Stimulated activated CD8-positive, alpha-beta memory T cell treated with anti-CD3 and anti-CD28 coated beads, Interleukin-4, amount 100 ng/mL, for 1 hour (primary cell): ENCODE data around the gene ABCC4.

Source experiments
- DNase-seq, 2 donors: peaks; one replicate each; pipeline ENCODE4 v3.0.0-alpha.2; 2020; ENCODE audit warnings: low read depth in 2 of 2, low spot score in 1 of 2

Gene ABCC4

DNA sequence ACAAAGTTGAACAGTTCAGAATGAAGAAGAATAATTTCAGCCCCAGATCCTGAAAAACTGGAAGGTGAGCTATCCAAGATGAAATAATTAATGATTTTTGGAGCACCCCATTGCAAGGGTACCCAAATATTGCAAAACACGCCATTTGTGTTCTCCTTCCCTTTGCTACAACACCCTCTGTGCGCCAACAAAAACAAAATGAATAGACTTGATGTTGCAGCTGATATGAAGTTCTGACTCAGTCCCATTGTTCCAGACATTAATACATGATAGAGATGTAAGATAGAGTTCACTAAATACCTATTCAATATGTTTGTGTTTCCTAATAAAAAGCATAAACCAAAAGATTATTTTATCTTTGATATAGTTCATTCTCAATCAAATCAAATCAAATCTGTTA lies 301.4 kb downstream of the ABCC4 start:
- no peak for DNase-seq

DNA sequence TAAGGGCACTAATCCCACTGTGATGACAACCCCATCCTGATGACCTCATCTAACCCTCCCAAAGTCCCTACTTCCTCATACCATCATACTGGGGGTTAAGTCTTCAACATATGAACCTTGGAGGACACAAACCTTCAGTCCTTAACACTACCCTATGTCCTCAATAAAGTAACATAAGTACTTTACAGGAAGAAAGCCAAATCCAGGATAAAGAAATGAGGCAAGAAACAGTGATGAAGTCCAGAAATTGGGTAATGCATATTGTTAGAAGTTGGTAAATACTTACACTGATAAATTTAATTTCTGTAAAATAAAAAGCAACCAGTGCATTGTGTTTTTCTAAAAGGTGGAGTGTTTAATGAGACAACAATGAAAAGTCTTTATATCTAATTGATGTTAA lies 304.1 kb downstream of the ABCC4 start:
- DNase-seq = no peak

DNA sequence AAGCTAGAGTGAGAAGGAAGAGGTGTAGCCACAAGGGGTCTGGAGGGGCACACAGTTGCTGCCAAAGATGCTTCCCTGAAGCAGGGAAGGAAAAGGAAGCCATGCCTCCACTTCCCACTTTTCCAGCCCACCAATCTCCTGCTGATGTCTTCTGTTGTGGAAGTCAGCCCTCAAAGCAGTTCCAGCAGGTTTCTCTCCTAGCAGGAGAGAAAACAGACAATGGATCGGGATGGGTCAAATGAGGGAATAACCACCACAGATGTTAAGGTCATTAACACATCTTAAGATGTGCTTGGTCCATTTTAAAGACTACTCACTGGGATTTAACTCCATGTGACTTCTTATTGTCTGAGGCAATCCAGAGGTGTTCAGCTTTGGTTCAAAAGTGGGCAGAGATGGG lies 304.8 kb downstream of the ABCC4 start:
- DNase-seq = no peak

- no peak for DNase-seq
Measured at GRCh38 chr13:94994506-94994905, 306.7 kb downstream of the ABCC4 start.

- no peak for DNase-seq
Measured at GRCh38 chr13:94993616-94994015, 307.6 kb downstream of the ABCC4 start.

DNA sequence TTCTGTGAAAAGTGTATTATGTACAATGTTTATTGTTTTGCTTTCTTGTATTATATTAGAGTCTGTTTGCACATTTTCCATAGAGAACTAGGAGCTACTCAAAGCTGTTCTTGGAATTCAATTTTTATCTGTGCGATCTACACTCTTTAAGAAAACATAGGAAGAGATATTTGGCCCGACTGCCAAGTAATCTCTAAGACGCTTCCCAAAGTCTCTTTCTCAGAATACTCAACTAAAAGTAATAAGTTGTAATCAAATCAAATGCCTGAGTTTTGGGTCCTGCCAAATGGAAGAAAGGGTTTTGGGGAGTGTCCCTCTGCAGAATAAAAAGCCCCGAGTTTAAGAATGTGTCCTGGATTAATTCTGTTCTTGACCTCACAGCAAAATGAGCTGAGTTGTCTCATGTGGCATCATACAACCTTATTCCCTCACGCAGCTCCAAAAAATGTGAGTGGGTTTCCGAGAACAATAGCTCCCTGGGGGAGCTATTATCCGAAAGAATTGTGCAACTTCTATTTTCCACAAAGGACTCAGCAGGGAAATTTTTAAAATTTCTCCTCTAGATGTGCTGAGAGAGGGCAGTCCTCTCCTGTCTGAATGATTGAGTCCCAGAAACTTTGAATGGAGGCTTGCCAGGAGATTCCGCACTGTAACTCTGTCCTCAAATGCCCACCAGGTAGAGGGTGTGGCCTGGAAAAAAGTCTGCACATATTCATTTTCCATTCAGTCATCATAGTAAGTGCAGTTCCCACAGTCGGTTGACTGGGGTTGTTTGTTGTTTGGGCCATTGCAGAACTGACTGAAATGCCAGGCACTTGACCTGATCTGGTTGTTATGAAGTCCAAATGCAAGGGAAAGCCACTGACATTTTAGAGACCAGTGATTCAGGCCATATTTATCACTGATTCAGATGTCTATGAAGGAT lies 309.0 kb downstream of the ABCC4 start:
- no peak for DNase-seq

DNA sequence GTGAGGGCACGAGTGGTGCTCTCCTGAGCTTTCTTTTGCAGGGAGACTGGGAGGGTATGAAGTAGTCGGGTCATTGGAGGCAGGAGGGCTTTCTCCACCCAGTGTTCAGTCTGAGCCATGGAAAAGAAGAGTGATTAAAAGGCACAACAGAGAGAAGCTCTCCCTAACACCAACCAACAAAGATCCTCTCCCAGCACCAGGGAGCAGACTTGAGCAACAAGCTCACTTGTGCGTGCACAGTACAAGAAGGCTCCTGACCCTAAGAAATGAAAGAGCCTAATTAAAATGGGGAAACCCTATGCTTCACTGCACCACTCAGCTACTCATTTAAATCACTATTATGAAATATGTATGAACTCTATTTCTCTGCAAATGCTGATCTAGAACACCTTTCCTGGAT lies 312.6 kb downstream of the ABCC4 start:
- no peak for DNase-seq

DNA sequence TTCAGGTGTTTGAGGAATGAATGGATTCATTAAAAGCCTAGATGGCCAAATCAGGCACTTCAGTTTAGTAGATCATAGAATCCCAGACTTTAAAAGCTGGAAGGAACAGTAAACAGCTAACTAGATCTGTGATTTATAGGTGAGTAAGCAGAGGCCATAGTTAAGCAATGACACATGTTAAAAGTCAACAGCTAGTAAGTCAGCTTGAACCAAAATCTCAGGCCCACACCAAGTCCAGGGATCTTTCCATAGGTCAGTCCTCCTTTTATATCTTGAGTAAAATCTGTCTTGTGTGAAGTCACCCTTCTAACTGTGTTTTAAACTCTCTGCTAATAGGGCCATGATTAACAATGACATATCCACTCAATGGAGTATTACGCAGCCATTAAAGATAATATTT lies 313.4 kb downstream of the ABCC4 start:
- DNase-seq = no peak

GRCh38 chr13:94987081-94987480 lies 314.2 kb downstream of the ABCC4 start:
- no peak for DNase-seq

GRCh38 chr13:94984958-94985357 lies 316.3 kb downstream of the ABCC4 start:
- no peak for DNase-seq

- no peak for DNase-seq
Measured at GRCh38 chr13:94978516-94978915, 322.7 kb downstream of the ABCC4 start.

GRCh38 chr13:94974015-94974951 lies 327.0 kb downstream of the ABCC4 start:
- DNase-seq = no peak

DNA sequence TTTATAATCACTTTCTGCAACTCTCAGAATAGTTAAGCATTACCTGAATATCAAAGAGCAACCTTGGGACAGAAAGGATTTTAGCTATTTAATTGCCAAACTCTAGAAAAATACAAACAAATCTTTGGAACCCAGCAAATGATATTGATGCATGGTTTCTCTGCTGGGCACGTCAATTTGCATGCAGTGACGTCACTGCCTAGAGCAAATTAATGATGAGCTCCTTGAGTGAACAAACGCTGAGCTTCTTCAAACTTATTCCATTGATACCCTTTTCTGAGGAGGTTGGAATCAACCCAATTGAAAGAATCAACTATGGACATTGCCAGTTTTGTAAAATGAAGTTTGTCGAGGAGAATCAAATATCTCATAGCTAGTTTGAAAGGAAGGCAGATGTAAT lies 329.0 kb downstream of the ABCC4 start:
- no peak for DNase-seq
